H1 (cell line): ENCODE data around the gene RAPGEF1. TPM values are rescaled to one million over a fixed set of nuclear protein-coding genes. Genes with fewer than 3 reads are reported as not detected.

Source experiments
- CTCF ChIA-PET: fragments of 300-600 bp; sonication (Branson Sonifier 250); formaldehyde crosslinking; loops from one replicate; lab custom pipeline; 2021; ENCODE audit not compliant: partially characterized antibody; lab: Charles Lee
- POLR2A ChIA-PET: fragments of 300-600 bp; sonication (Branson Sonifier 250); formaldehyde crosslinking; loops from one replicate; lab custom pipeline; 2021; ENCODE audit warnings: inconsistent platforms; ENCODE audit not compliant: partially characterized antibody; lab: Charles Lee
- DNase-seq, 2 experiments: peaks; one replicate each; pipeline versions ENCODE4 v3.0.0 to v3.0.0-alpha.2; 2010 to 2022; ENCODE audit warnings: low spot score in 2 of 2, low read depth in 1 of 2, mixed read lengths in 1 of 2
- FAIRE-seq: peaks from 2 replicates; lab custom pipeline; 2011; peaks lifted over from hg19 to GRCh38; lab: Jason Lieb, UNC
- H2AFZ ChIP-seq: 2 replicates; pipeline ENCODE4 v1.8.1; 2012; ENCODE audit warnings: low read length, inconsistent platforms
- H2AK5ac ChIP-seq: 2 replicates; pipeline ENCODE4 v1.6.1; 2013; ENCODE audit warnings: low read depth, low read length
- H2BK120ac ChIP-seq: replicated peaks from 2 replicates; pipeline ENCODE3; 2013; ENCODE audit warnings: low read depth, low read length, inconsistent platforms
- H2BK12ac ChIP-seq: 2 replicates; pipeline ENCODE4 v1.6.1; 2013; ENCODE audit warnings: low read depth, low read length
- H2BK15ac ChIP-seq: 2 replicates; pipeline ENCODE4 v1.6.1; 2013; ENCODE audit warnings: low read length
- H2BK20ac ChIP-seq: 2 replicates; pipeline ENCODE4 v1.6.1; 2013; ENCODE audit warnings: low read length
- H2BK5ac ChIP-seq: 2 replicates; pipeline ENCODE4 v1.6.1; 2013; ENCODE audit warnings: low read depth, low read length
- H3K14ac ChIP-seq: 2 replicates; pipeline ENCODE4 v1.6.1; 2013; ENCODE audit warnings: inconsistent platforms; ENCODE audit not compliant: insufficient read length
- H3K18ac ChIP-seq: 2 replicates; pipeline ENCODE4 v1.6.1; 2013; ENCODE audit warnings: low read length; ENCODE audit errors: extremely low read depth
- H3K23ac ChIP-seq: 2 replicates; pipeline ENCODE4 v1.6.1; 2013; ENCODE audit warnings: inconsistent platforms; ENCODE audit not compliant: insufficient read length
- H3K23me2 ChIP-seq: 2 replicates; pipeline ENCODE4 v1.6.1; 2013; ENCODE audit warnings: low read depth, low read length
- H3K27ac ChIP-seq: 2 replicates; pipeline ENCODE4 v1.6.1; 2011; ENCODE audit warnings: low read depth, low read length, inconsistent platforms
- H3K27me3 ChIP-seq, 4 experiments: replicated peaks in 1 of 4; 1 replicate in 1 of 4; 2 replicates in 3 of 4; pipeline versions ENCODE4 v1.6.1 to v1.8.1; 2011 to 2013; ENCODE audit warnings: low read length in 3 of 4, mild to moderate bottlenecking in 3 of 4, inconsistent platforms in 2 of 4, mixed read lengths in 2 of 4, moderate library complexity in 1 of 4; ENCODE audit not compliant: control insufficient read depth in 3 of 4, insufficient read depth in 3 of 4; ENCODE audit errors: extremely low read depth in 1 of 4
- H3K36me3 ChIP-seq, 4 experiments: 2 replicates each; pipeline versions ENCODE4 v1.6.1 to v1.8.1; 2011 to 2013; ENCODE audit warnings: mild to moderate bottlenecking in 4 of 4, low read length in 3 of 4, moderate library complexity in 2 of 4, control low read depth in 1 of 4, inconsistent platforms in 1 of 4; ENCODE audit not compliant: insufficient read depth in 4 of 4, control insufficient read depth in 2 of 4
- H3K4ac ChIP-seq: replicated peaks from 2 replicates; pipeline ENCODE3; 2013; ENCODE audit warnings: low read length, low read depth, mixed read lengths, inconsistent platforms; ENCODE audit not compliant: insufficient read length
- H3K4me1 ChIP-seq, 4 experiments: replicated peaks in 1 of 4; 1 replicate in 1 of 4; 2 replicates in 3 of 4; pipeline versions ENCODE4 v1.6.1 to v1.8.1; 2011 to 2013; ENCODE audit warnings: low read length in 3 of 4, inconsistent platforms in 2 of 4, mixed read lengths in 1 of 4; ENCODE audit not compliant: insufficient read depth in 4 of 4, control insufficient read depth in 3 of 4
- H3K4me2 ChIP-seq, 2 experiments: 2 replicates each; pipeline versions ENCODE4 v1.6.1 to v1.8.1; 2011 to 2013; ENCODE audit warnings: low read depth in 2 of 2, low read length in 2 of 2, control low read depth in 1 of 2, inconsistent platforms in 1 of 2, mild to moderate bottlenecking in 1 of 2; ENCODE audit not compliant: insufficient read depth in 1 of 2
- H3K4me3 ChIP-seq, 4 experiments: fragments of 200-600, 300-600 bp in 1 of 4; sonication (generic), shearing (Covaris generic), sonication (Bioruptor Twin) in 1 of 4; 2 replicates each; pipeline versions ENCODE4 v1.5.1 to v1.8.1; 2011 to 2016; ENCODE audit warnings: low read length in 4 of 4, low read depth in 3 of 4, control low read depth in 2 of 4, inconsistent platforms in 2 of 4, mild to moderate bottlenecking in 2 of 4, mixed read lengths in 1 of 4, moderate library complexity in 1 of 4; ENCODE audit not compliant: insufficient read depth in 2 of 4; ENCODE audit errors: extremely low read depth in 1 of 4
- H3K56ac ChIP-seq: replicated peaks from 2 replicates; pipeline ENCODE3; 2013; ENCODE audit warnings: low read depth, mild to moderate bottlenecking, mixed read lengths, low read length, inconsistent platforms; ENCODE audit not compliant: insufficient read length
- H3K79me1 ChIP-seq: 2 replicates; pipeline ENCODE4 v1.6.1; 2013; ENCODE audit warnings: low read depth, low read length, control low read depth
- H3K79me2 ChIP-seq, 2 experiments: 2 replicates each; pipeline versions ENCODE4 v1.6.1 to v1.8.1; 2012 to 2013; ENCODE audit warnings: low read length in 2 of 2, mild to moderate bottlenecking in 2 of 2, inconsistent platforms in 1 of 2; ENCODE audit not compliant: insufficient read depth in 2 of 2, control insufficient read depth in 1 of 2
- H3K9ac ChIP-seq, 4 experiments: replicated peaks in 1 of 4; 1 replicate in 1 of 4; 2 replicates in 3 of 4; pipeline versions ENCODE4 v1.6.1 to v1.8.1; 2011 to 2013; ENCODE audit warnings: low read depth in 3 of 4, low read length in 3 of 4, control low read depth in 2 of 4, mild to moderate bottlenecking in 2 of 4, moderate library complexity in 2 of 4, inconsistent platforms in 1 of 4; ENCODE audit errors: extremely low read depth in 1 of 4
- H3K9me3 ChIP-seq, 2 experiments: 2 replicates each; pipeline versions ENCODE4 v1.6.1 to v1.8.1; 2012 to 2013; ENCODE audit warnings: mild to moderate bottlenecking in 2 of 2, moderate library complexity in 2 of 2, control low read depth in 1 of 2, inconsistent platforms in 1 of 2, low read depth in 1 of 2, low read length in 1 of 2, mixed read lengths in 1 of 2; ENCODE audit not compliant: insufficient read depth in 2 of 2
- H4K20me1 ChIP-seq, 2 experiments: replicated peaks in 1 of 2; 2 replicates each; pipeline versions ENCODE3 to v1.8.1; 2011 to 2013; ENCODE audit warnings: inconsistent platforms in 2 of 2, low read length in 2 of 2, mild to moderate bottlenecking in 1 of 2; ENCODE audit not compliant: insufficient read depth in 2 of 2, control insufficient read depth in 1 of 2
- H4K5ac ChIP-seq: 2 replicates; pipeline ENCODE4 v1.6.1; 2013; ENCODE audit warnings: low read length, low read depth, mixed read lengths, inconsistent platforms; ENCODE audit not compliant: insufficient read length
- H4K8ac ChIP-seq: 2 replicates; pipeline ENCODE4 v1.8.0; 2013; ENCODE audit warnings: mild to moderate bottlenecking, moderate library complexity, low read length, inconsistent platforms; ENCODE audit not compliant: insufficient read depth; ENCODE audit errors: extremely low read depth
- H4K91ac ChIP-seq: replicated peaks from 2 replicates; pipeline ENCODE3; 2013; ENCODE audit warnings: low read length, mixed read lengths, inconsistent platforms; ENCODE audit not compliant: insufficient read length
- CHD2 ChIP-seq: IDR thresholded peaks from 2 replicates; pipeline ENCODE4 v1.6.1; 2012; ENCODE audit warnings: low read length, improper control_type of control experiment
- E2F6 ChIP-seq: IDR thresholded peaks from 2 replicates; pipeline ENCODE4 v1.6.1; 2012; ENCODE audit warnings: inconsistent platforms
- HDAC6 ChIP-seq: IDR thresholded peaks from one replicate; pipeline ENCODE4 v1.7.1; 2012; ENCODE audit warnings: low read depth, mild to moderate bottlenecking, inconsistent platforms, low read length, moderate library complexity
- JUN ChIP-seq: IDR thresholded peaks from 2 replicates; pipeline ENCODE4 v1.6.1; 2011; ENCODE audit warnings: low read depth, mild to moderate bottlenecking, improper control_type of control experiment, low read length
- KDM1A ChIP-seq: fragments of 200-600, 300-600 bp; sonication (generic); IDR thresholded peaks from 2 replicates; pipeline ENCODE4 v1.7.1; 2016; ENCODE audit warnings: mild to moderate bottlenecking, low read length, borderline replicate concordance
- MAX ChIP-seq: IDR thresholded peaks from 2 replicates; pipeline ENCODE4 v1.6.1; 2012; ENCODE audit warnings: inconsistent platforms
- POU5F1 ChIP-seq: IDR thresholded peaks from 2 replicates; pipeline ENCODE4 v1.6.1; 2011; ENCODE audit warnings: low read depth, mild to moderate bottlenecking, low read length, moderate library complexity
- SIRT6 ChIP-seq: IDR thresholded peaks from one replicate; pipeline ENCODE4 v1.7.1; 2012; ENCODE audit warnings: low read length, inconsistent platforms
- SP4 ChIP-seq: IDR thresholded peaks from 2 replicates; pipeline ENCODE4 v1.6.1; 2012; ENCODE audit warnings: low read length, inconsistent platforms
- SUZ12 ChIP-seq: fragments of 200-600 bp; sonication (generic); IDR thresholded peaks from 2 replicates; pipeline ENCODE4 v1.6.1; 2012; ENCODE audit warnings: mild to moderate bottlenecking, inconsistent platforms, low read length, moderate library complexity, mixed read lengths
- TAF1 ChIP-seq: IDR thresholded peaks from 2 replicates; pipeline ENCODE4 v1.6.1; 2011; ENCODE audit warnings: mild to moderate bottlenecking, low read depth, low read length
- TAF7 ChIP-seq: optimal IDR thresholded peaks from 2 replicates; pipeline ENCODE3; 2011; ENCODE audit warnings: low read depth, mild to moderate bottlenecking, inconsistent platforms, low read length, moderate library complexity, borderline replicate concordance
- YY1 ChIP-seq: IDR thresholded peaks from 2 replicates; pipeline ENCODE4 v1.6.1; 2011; ENCODE audit warnings: low read depth, mild to moderate bottlenecking, low read length
- WGBS, 2 experiments: shearing (Covaris generic) in 1 of 2; methylation state at CpG; one replicate each; pipeline versions ENCODE4 v1.1.6 to v1.1.7; 2013 to 2015; ENCODE audit warnings: low lambda C conversion rate in 2 of 2, mixed read lengths in 2 of 2, inconsistent platforms in 1 of 2, low coverage in 1 of 2, missing lambda C conversion rate in 1 of 2; ENCODE audit not compliant: insufficient replicate concordance in 2 of 2, insufficient coverage in 1 of 2, insufficient read length in 1 of 2; ENCODE audit errors: extremely low coverage in 1 of 2, missing lambda C conversion rate in 1 of 2; 5-methylcytosine and 5-hydroxymethylcytosine counted together
- polyA plus RNA-seq, 7 experiments: library from polyadenylated mRNA; depleted of rRNA in 3 of 7; stranded (reverse) in 5 of 7; unstranded in 2 of 7; fragments of >200 nt in 5 of 7; fragments of 200-250 nt in 2 of 7; gene quantifications; 1 replicate in 5 of 7; 2 replicates in 1 of 7; 4 replicates in 1 of 7; pipeline versions ENCODE4 v1.2.1 to v1.2.3, GENCODE V29; 2011 to 2013; ENCODE audit warnings: missing spikeins in 2 of 7, mixed read lengths in 2 of 7
- total RNA-seq: library from RNA; stranded (reverse); fragmentation: NEBNext Ultra II Directional; extraction: Animal tissue kit (Norgen Biotek cat#: 25700); gene quantifications from 2 replicates; pipeline ENCODE4 v1.2.1, GENCODE V29; 2021

RAPGEF1 gene
- total and polyA plus RNA-seq, 2 of the 8 experiments (the other 6 are each of a cell fraction or from before 2014, with no cell fraction given): 29.7 to 78.9 TPM

GRCh38 chr9:131639769-131640437 lies 100.0 kb downstream of the RAPGEF1 start:
- Histone ChIP-seq H3K36me3 (peaks cover 0 to 6% (median 2%) of the 10 kb centered on the region in 4 experiments; a peak in 2 of 8 replicates), H2BK120ac (no peak overlapping the region), H3K4me2 (no peak overlapping the region), H3K4me3 (no peak overlapping the region), H3K14ac (no peak overlapping the region), H3K56ac (no peak overlapping the region), H4K8ac (no peak overlapping the region), H3K18ac (0 out of 2 replicates have a peak overlapping the region, but pooled peaks have one; percentile 13), H3K9ac (no peak overlapping the region), H4K91ac (no peak overlapping the region), H3K9me3 (no peaks in the 10 kb centered on the region), H3K27ac (no peak overlapping the region), H2AFZ (no peak overlapping the region), H3K79me2 (no peaks in the 10 kb centered on the region), H4K20me1 (no peaks in the 10 kb centered on the region), H2AK5ac (no peak overlapping the region), H4K5ac (no peak overlapping the region), H2BK5ac (no peak overlapping the region), H2BK15ac (no peak overlapping the region), H3K4ac (no peak overlapping the region), H3K4me1 (peaks cover 0 to 10% (median 6%) of the 10 kb centered on the region in 4 experiments; a peak in 6 of 7 replicates), H2BK12ac (no peak overlapping the region), H3K79me1 (no peaks in the 10 kb centered on the region; the same call in 1 of the 2 replicates), H3K27me3 (no peaks in the 10 kb centered on the region), H3K23ac (no peak overlapping the region), H2BK20ac (no peak overlapping the region), H3K23me2 (no peaks in the 10 kb centered on the region)
- WGBS, 2 experiments: 84% methylated on average over 9 of the region's 9 CpGs; no CpG with 5 or more reads in 1 of the 2 experiments
- CTCF ChIA-PET: interaction anchor here (0.9 to 5.5 kb wide), 11 partner anchors 10 to 104 kb away, joined by 3 to 33 read pairs (median 3); partner anchors contain the start of gene RAPGEF1
- no peak for DNase-seq
- FAIRE-seq: no peak
- POLR2A ChIA-PET: interaction anchor here (0.7 kb wide), 1 partner anchor 52 kb away, joined by 3 read pairs; no protein-coding TSS in a partner anchor
- TF ChIP-seq KDM1A (no peak), POU5F1 (no peak), CHD2 (no peak), SIRT6 (no peak), SP4 (no peak), JUN (no peak), HDAC6 (no peak), TAF7 (no peak), TAF1 (no peak), MAX (no peak), E2F6 (no peak), YY1 (no peak), SUZ12 (no peak)
